Measurements from ENCODE around the gene OGDH. TPM values are rescaled to one million over a fixed set of nuclear protein-coding genes. Genes with fewer than 3 reads are reported as not detected.
"Not testable (repeated sequence)": the region's sequence is repeated elsewhere in the genome, so short reads cannot be mapped to it uniquely, and the experiment has no call there.

Gene OGDH
- total RNA-seq, 2 donors from 2014 or later, result 77.6 to 128 TPM

GRCh38 chr7:44700322-44700721 lies 93.9 kb downstream of the OGDH start:
- no peaks in the 10 kb centered on the region for H3K4me1 Mint-ChIP-seq
- no peaks in the 10 kb centered on the region for H3K27me3 Mint-ChIP-seq
- no peak overlapping the region for H3K4me3 Mint-ChIP-seq
- no peaks in the 10 kb centered on the region for H3K9me3 Mint-ChIP-seq
- no peak for ATAC-seq (replicated peaks)
- peak overlapping the region; percentile 37 for H3K27ac Mint-ChIP-seq
- peaks cover 98% of the 10 kb centered on the region for H3K36me3 Mint-ChIP-seq (ENCODE audit: low read depth)

GRCh38 chr7:44703391-44703790 lies 97.0 kb downstream of the OGDH start:
- H3K4me3 Mint-ChIP-seq; H3K27ac Mint-ChIP-seq; ATAC-seq (replicated peaks): not testable (repeated sequence)

GRCh38 chr7:44703921-44704320 lies 97.5 kb downstream of the OGDH start:
- ATAC-seq (replicated peaks), result no peak
- no peaks in the 10 kb centered on the region for H3K9me3 Mint-ChIP-seq
- H3K27ac Mint-ChIP-seq, result no peak overlapping the region
- H3K36me3 Mint-ChIP-seq (ENCODE audit: low read depth), result peaks cover 85% of the 10 kb centered on the region
- H3K27me3 Mint-ChIP-seq, result no peaks in the 10 kb centered on the region
- H3K4me1 Mint-ChIP-seq, result no peaks in the 10 kb centered on the region
- no peak overlapping the region for H3K4me3 Mint-ChIP-seq

More at GRCh38 chr7:44703391-44703790, 97.0 kb downstream of the OGDH start:
- H3K9me3 Mint-ChIP-seq, H3K4me1 Mint-ChIP-seq, H3K27me3 Mint-ChIP-seq: not testable (repeated sequence)
- peaks cover 90% of the 10 kb centered on the region for H3K36me3 Mint-ChIP-seq (ENCODE audit: low read depth)

- Mint-ChIP-seq H3K27me3 (no peaks in the 10 kb centered on the region), H3K27ac (peak overlapping the region; percentile 67), H3K36me3 (ENCODE audit: low read depth) (peaks cover 82% of the 10 kb centered on the region), H3K9me3 (no peaks in the 10 kb centered on the region), H3K4me3 (no peak overlapping the region), H3K4me1 (peaks cover 3% of the 10 kb centered on the region)
- ATAC-seq (replicated peaks), result no peak
These were observed 99.0 kb downstream of the OGDH start for GRCh38 chr7:44705434-44705833.

- ATAC-seq (replicated peaks), result no peak
- H3K4me3 Mint-ChIP-seq, result no peak overlapping the region
- peaks cover 10% of the 10 kb centered on the region for H3K4me1 Mint-ChIP-seq
- no peaks in the 10 kb centered on the region for H3K9me3 Mint-ChIP-seq
- H3K27ac Mint-ChIP-seq, result no peak overlapping the region
- no peaks in the 10 kb centered on the region for H3K27me3 Mint-ChIP-seq
- peaks cover 67% of the 10 kb centered on the region for H3K36me3 Mint-ChIP-seq (ENCODE audit: low read depth)
These were observed 100.5 kb downstream of the OGDH start for GRCh38 chr7:44706788-44707557.

GRCh38 chr7:44707558-44708230 lies 101.3 kb downstream of the OGDH start:
- Mint-ChIP-seq H3K4me1 (peaks cover 14% of the 10 kb centered on the region), H3K4me3 (no peak overlapping the region), H3K27ac (no peak overlapping the region), H3K9me3 (no peaks in the 10 kb centered on the region), H3K36me3 (ENCODE audit: low read depth) (peaks cover 60% of the 10 kb centered on the region), H3K27me3 (no peaks in the 10 kb centered on the region)
- ATAC-seq (replicated peaks), result no peak

GRCh38 chr7:44709011-44709915 lies 102.8 kb downstream of the OGDH start:
- H3K9me3 Mint-ChIP-seq, result no peaks in the 10 kb centered on the region
- no peaks in the 10 kb centered on the region for H3K27me3 Mint-ChIP-seq
- H3K4me1 Mint-ChIP-seq, result peaks cover 14% of the 10 kb centered on the region
- peaks cover 44% of the 10 kb centered on the region for H3K36me3 Mint-ChIP-seq (ENCODE audit: low read depth)
- ATAC-seq (replicated peaks), result no peak
- H3K4me3 Mint-ChIP-seq, result no peak overlapping the region
- H3K27ac Mint-ChIP-seq, result peak overlapping the region; percentile 74

GRCh38 chr7:44709945-44710596 lies 103.6 kb downstream of the OGDH start:
- no peaks in the 10 kb centered on the region for H3K9me3 Mint-ChIP-seq
- H3K4me1 Mint-ChIP-seq, result peaks cover 14% of the 10 kb centered on the region

GRCh38 chr7:44711528-44711927 lies 105.1 kb downstream of the OGDH start:
- Mint-ChIP-seq H3K9me3 (no peaks in the 10 kb centered on the region), H3K27ac (peak overlapping the region; percentile 74), H3K4me3 (no peak overlapping the region), H3K27me3 (no peaks in the 10 kb centered on the region), H3K4me1 (peaks cover 14% of the 10 kb centered on the region), H3K36me3 (ENCODE audit: low read depth) (peaks cover 28% of the 10 kb centered on the region)
- ATAC-seq (replicated peaks), result no peak

More at GRCh38 chr7:44709945-44710596, 103.6 kb downstream of the OGDH start:
- no peak for ATAC-seq (replicated peaks)
- Mint-ChIP-seq H3K27ac (peak overlapping the region; percentile 74), H3K27me3 (no peaks in the 10 kb centered on the region), H3K36me3 (ENCODE audit: low read depth) (peaks cover 38% of the 10 kb centered on the region), H3K4me3 (no peak overlapping the region)

- H3K9me3 Mint-ChIP-seq, result no peaks in the 10 kb centered on the region
- peaks cover 24% of the 10 kb centered on the region for H3K36me3 Mint-ChIP-seq (ENCODE audit: low read depth)
- peaks cover 14% of the 10 kb centered on the region for H3K4me1 Mint-ChIP-seq
- no peak for ATAC-seq (replicated peaks)
- no peak overlapping the region for H3K4me3 Mint-ChIP-seq
- H3K27ac Mint-ChIP-seq, result peak overlapping the region; percentile 74
- H3K27me3 Mint-ChIP-seq, result no peaks in the 10 kb centered on the region
These were observed 105.6 kb downstream of the OGDH start for GRCh38 chr7:44712012-44712411.

GRCh38 chr7:44713141-44713540 lies 106.7 kb downstream of the OGDH start:
- Mint-ChIP-seq H3K27me3 (no peaks in the 10 kb centered on the region), H3K4me1 (peaks cover 14% of the 10 kb centered on the region), H3K27ac (no peak overlapping the region)

GRCh38 chr7:44713680-44714335 lies 107.4 kb downstream of the OGDH start:
- Mint-ChIP-seq H3K36me3 (ENCODE audit: low read depth) (peaks cover 12% of the 10 kb centered on the region), H3K27ac (peak overlapping the region; percentile 62), H3K9me3 (no peaks in the 10 kb centered on the region), H3K27me3 (no peaks in the 10 kb centered on the region), H3K4me3 (no peak overlapping the region), H3K4me1 (peaks cover 14% of the 10 kb centered on the region)
- ATAC-seq (replicated peaks), result no peak

More at GRCh38 chr7:44713141-44713540, 106.7 kb downstream of the OGDH start:
- H3K4me3 Mint-ChIP-seq, result no peak overlapping the region
- ATAC-seq (replicated peaks), result no peak
- no peaks in the 10 kb centered on the region for H3K9me3 Mint-ChIP-seq
- H3K36me3 Mint-ChIP-seq (ENCODE audit: low read depth), result peaks cover 13% of the 10 kb centered on the region

GRCh38 chr7:44716205-44716604 lies 109.8 kb downstream of the OGDH start:
- no peaks in the 10 kb centered on the region for H3K36me3 Mint-ChIP-seq (ENCODE audit: low read depth)
- H3K27ac Mint-ChIP-seq, result no peak overlapping the region
- H3K27me3 Mint-ChIP-seq, result no peaks in the 10 kb centered on the region
- no peak overlapping the region for H3K4me3 Mint-ChIP-seq
- ATAC-seq (replicated peaks), result no peak
- H3K9me3 Mint-ChIP-seq, result no peaks in the 10 kb centered on the region
- H3K4me1 Mint-ChIP-seq, result peaks cover 7% of the 10 kb centered on the region
